NCI-H2227 (cell line): ENCODE results near the gene SLC30A9.

ENCODE experiments used
- DNase-seq: peaks from one replicate; lab custom pipeline; 2025; ENCODE audit not compliant: unreplicated experiment; lab: John Stamatoyannopoulos, UW

Gene SLC30A9

GRCh38 chr4:41990365-41991111 lies at the start of gene SLC30A9:
Gene SLC30A9, plus strand, starts transcription at chr4:41990530. Its CDS starts 122 bp downstream, at chr4:41990652.
- DNase-seq = peak; percentile 91

GRCh38 chr4:41940834-41941233 lies 49.5 kb upstream of the SLC30A9 start:
- no peak for DNase-seq

- no peak for DNase-seq
Observed at GRCh38 chr4:41943506-41943905, 46.8 kb upstream of the SLC30A9 start.

- DNase-seq = no peak
Observed at GRCh38 chr4:41944089-41944488, 46.2 kb upstream of the SLC30A9 start.

- DNase-seq = no peak
Observed at GRCh38 chr4:41949531-41949930, 40.8 kb upstream of the SLC30A9 start.

GRCh38 chr4:41957634-41958033 lies 32.7 kb upstream of the SLC30A9 start:
- DNase-seq = peak; percentile 16

GRCh38 chr4:41963105-41963504 lies 27.2 kb upstream of the SLC30A9 start:
- DNase-seq = peak; percentile 7

- DNase-seq = no peak
Observed at GRCh38 chr4:41964401-41964800, 25.9 kb upstream of the SLC30A9 start.

- no peak for DNase-seq
Observed at GRCh38 chr4:41967392-41967791, 22.9 kb upstream of the SLC30A9 start.

- no peak for DNase-seq
Observed at GRCh38 chr4:41969671-41970070, 20.7 kb upstream of the SLC30A9 start.

- DNase-seq = no peak
Observed at GRCh38 chr4:41975341-41975740, 15.0 kb upstream of the SLC30A9 start.

- no peak for DNase-seq
Observed at GRCh38 chr4:41976775-41977516, 13.4 kb upstream of the SLC30A9 start.

GRCh38 chr4:41977709-41978108 lies 12.6 kb upstream of the SLC30A9 start:
- DNase-seq = no peak

- no peak for DNase-seq
Observed at GRCh38 chr4:41981456-41981855, 8.9 kb upstream of the SLC30A9 start, which contains the start of gene DCAF4L1. Gene DCAF4L1, plus strand, starts transcription at chr4:41981756. Its CDS starts 37 bp downstream, at chr4:41981793.

GRCh38 chr4:41982716-41983115 lies 7.6 kb upstream of the SLC30A9 start:
- no peak for DNase-seq

GRCh38 chr4:41985151-41985550 lies 5.2 kb upstream of the SLC30A9 start:
- DNase-seq = no peak

- DNase-seq = no peak
Observed at GRCh38 chr4:41989994-41990364, 351 bp upstream of the SLC30A9 start.

GRCh38 chr4:41991916-41992767 lies 1.8 kb downstream of the SLC30A9 start:
- peak; percentile 0 for DNase-seq

GRCh38 chr4:41992967-41993857 lies 2.9 kb downstream of the SLC30A9 start:
- DNase-seq = no peak

GRCh38 chr4:41994461-41994985 lies 4.2 kb downstream of the SLC30A9 start:
- no peak for DNase-seq
